A673 (cell line): ENCODE results near the gene GATAD2A.

Source experiments
- EZH2 ChIP-seq: fragments of 200-600 bp; sonication (generic); IDR thresholded peaks from 2 replicates; pipeline ENCODE4 v1.6.1; 2017; ENCODE audit warnings: borderline replicate concordance, low read depth, mild to moderate bottlenecking, mixed read lengths, antibody characterized with exemption, low read length; ENCODE audit not compliant: poor library complexity, severe bottlenecking
- TF ChIP-seq, protein P1 (sequence below): fragments of 300-800, 200-600 bp; sonication (generic); conservative IDR thresholded peaks from 2 replicates; pipeline ENCODE4 v1.5.1; 2017; ENCODE audit warnings: low read depth, mild to moderate bottlenecking, antibody characterized with exemption, low read length, moderate library complexity, mixed read lengths

DNA sequence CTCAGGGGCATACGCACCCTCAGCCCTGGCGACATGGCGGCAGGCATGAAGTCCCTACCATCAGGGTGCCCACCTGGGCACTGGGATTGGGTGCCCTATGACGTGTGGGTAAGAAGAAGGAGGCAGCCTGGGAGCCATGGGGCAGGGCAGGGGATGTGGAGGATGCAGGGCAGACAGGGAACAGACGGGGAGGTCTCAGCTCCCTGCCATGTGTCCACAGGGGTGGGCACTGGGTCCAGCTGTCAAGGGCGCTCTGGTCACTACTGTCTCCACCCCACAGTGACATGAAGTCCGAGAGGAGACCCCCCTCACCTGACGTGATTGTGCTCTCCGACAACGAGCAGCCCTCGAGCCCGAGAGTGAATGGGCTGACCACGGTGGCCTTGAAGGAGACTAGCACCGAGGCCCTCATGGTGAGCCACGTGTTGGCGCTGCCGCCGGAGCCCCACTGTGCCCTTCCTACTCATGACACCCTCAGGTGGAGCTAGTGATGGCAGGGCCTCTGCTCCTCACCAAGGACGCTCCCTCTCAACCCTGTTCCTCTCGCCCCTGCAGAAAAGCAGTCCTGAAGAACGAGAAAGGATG, 86.6 kb downstream of the GATAD2A start:
- TF ChIP-seq, protein P1, sequence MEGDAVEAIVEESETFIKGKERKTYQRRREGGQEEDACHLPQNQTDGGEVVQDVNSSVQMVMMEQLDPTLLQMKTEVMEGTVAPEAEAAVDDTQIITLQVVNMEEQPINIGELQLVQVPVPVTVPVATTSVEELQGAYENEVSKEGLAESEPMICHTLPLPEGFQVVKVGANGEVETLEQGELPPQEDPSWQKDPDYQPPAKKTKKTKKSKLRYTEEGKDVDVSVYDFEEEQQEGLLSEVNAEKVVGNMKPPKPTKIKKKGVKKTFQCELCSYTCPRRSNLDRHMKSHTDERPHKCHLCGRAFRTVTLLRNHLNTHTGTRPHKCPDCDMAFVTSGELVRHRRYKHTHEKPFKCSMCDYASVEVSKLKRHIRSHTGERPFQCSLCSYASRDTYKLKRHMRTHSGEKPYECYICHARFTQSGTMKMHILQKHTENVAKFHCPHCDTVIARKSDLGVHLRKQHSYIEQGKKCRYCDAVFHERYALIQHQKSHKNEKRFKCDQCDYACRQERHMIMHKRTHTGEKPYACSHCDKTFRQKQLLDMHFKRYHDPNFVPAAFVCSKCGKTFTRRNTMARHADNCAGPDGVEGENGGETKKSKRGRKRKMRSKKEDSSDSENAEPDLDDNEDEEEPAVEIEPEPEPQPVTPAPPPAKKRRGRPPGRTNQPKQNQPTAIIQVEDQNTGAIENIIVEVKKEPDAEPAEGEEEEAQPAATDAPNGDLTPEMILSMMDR, result no peak
- no peak for TF ChIP-seq EZH2
